Upper lobe of left lung (tissue), 4 donors: ENCODE data around the gene MYT1.

Experiments used
- CTCF ChIP-seq, 6 experiments: fragments of 450-650 bp in 4 of 6; fragments of 200-600 bp in 2 of 6; sonication (generic) in 2 of 6; IDR thresholded peaks; one replicate each; pipeline ENCODE4 v1.5.1; 2016 to 2019; ENCODE audit warnings: antibody characterized with exemption in 6 of 6
- POLR2A ChIP-seq, 4 donors: fragments of 450-650 bp; IDR thresholded peaks; one replicate each; pipeline ENCODE4 v1.5.1; 2016 to 2017; ENCODE audit warnings: antibody characterized with exemption in 4 of 4, mild to moderate bottlenecking in 2 of 4

- TF ChIP-seq CTCF (IDR thresholded peaks at IDR 0.05) (no peak), POLR2A (IDR thresholded peaks at IDR 0.05) (no peak)
Measured at GRCh38 chr20:64268174-64268573, 103.9 kb downstream of the MYT1 start.
